Stomach (tissue), 9 donors: ENCODE results near the gene ZNF605. TPM values are rescaled to one million over a fixed set of nuclear protein-coding genes. Genes with fewer than 3 reads are reported as not detected.
A peak's percentile ranks its signal among the peaks of the same experiment; 100 is the strongest.

Experiments
- DNase-seq, 2 donors: peaks; one replicate each; pipeline versions ENCODE4 v3.0.0 to v3.0.0-alpha.2; 2013 to 2019
- H3K27ac ChIP-seq, 5 donors: fragments of 200-600 bp in 4 of 5; sonication (generic) in 4 of 5; one replicate each; pipeline ENCODE4 v1.5.1; 2013 to 2019; ENCODE audit warnings: mild to moderate bottlenecking in 1 of 5, moderate library complexity in 1 of 5
- H3K27me3 ChIP-seq, 3 donors: fragments of 200-600 bp; sonication (generic); one replicate each; pipeline ENCODE4 v1.5.1; 2017 to 2019; ENCODE audit warnings: mixed run types in 1 of 3
- H3K36me3 ChIP-seq, 4 donors: fragments of 200-600 bp; sonication (generic); 1 replicate in 3 of 4; 2 replicates in 1 of 4; pipeline ENCODE4 v1.5.1; 2016 to 2019
- H3K4me1 ChIP-seq, 4 donors: fragments of 200-600 bp; sonication (generic); one replicate each; pipeline ENCODE4 v1.5.1; 2016 to 2019
- H3K4me3 ChIP-seq, 4 donors: fragments of 200-600 bp; sonication (generic) in 3 of 4; one replicate each; pipeline ENCODE4 v1.5.1; 2016 to 2019; ENCODE audit warnings: mild to moderate bottlenecking in 1 of 4
- H3K9me3 ChIP-seq, 4 donors: fragments of 200-600 bp; sonication (generic); one replicate each; pipeline ENCODE4 v1.5.1; 2016 to 2019
- CTCF ChIP-seq, 7 experiments: fragments of 450-650 bp in 4 of 7; fragments of 200-600 bp in 3 of 7; sonication (generic) in 3 of 7; IDR thresholded peaks; one replicate each; pipeline ENCODE4 v1.5.1; 2016 to 2019; ENCODE audit warnings: antibody characterized with exemption in 7 of 7, control low read depth in 2 of 7, mild to moderate bottlenecking in 1 of 7
- EP300 ChIP-seq: sonication (generic); formaldehyde crosslinking; IDR thresholded peaks from one replicate; pipeline ENCODE4 v1.6.1; 2017; ENCODE audit warnings: antibody characterized with exemption
- POLR2A ChIP-seq, 4 donors: fragments of 450-650 bp; IDR thresholded peaks; one replicate each; pipeline ENCODE4 v1.6.1; 2016; ENCODE audit warnings: antibody characterized with exemption in 4 of 4, control low read depth in 2 of 4, mild to moderate bottlenecking in 1 of 4, moderate library complexity in 1 of 4
- POLR2AphosphoS5 ChIP-seq, 3 donors: sonication (generic); formaldehyde crosslinking; IDR thresholded peaks; one replicate each; pipeline ENCODE4 v1.6.1; 2016; ENCODE audit warnings: antibody characterized with exemption in 3 of 3
- WGBS, 5 donors: extraction: QIAGEN DNeasy Blood & Tissue Kit in 3 of 5; methylation state at CpG; one replicate each; pipeline versions ENCODE4 v1.1.5 to v1.1.7; 2013 to 2018; 5-methylcytosine and 5-hydroxymethylcytosine counted together
- intact Hi-C: fragments of 100-400 bp; cut with DNase I; formaldehyde crosslinking; loops from one replicate; pipeline ENCODE4 v1.15.1; 2023; ENCODE audit warnings: low total_unique reads
- polyA plus RNA-seq, 3 donors: library from polyadenylated mRNA; stranded (reverse); fragments of 200-250 nt; gene quantifications; one replicate each; pipeline ENCODE4 v1.2.3, GENCODE V29; 2013
- total RNA-seq, 5 donors: library from RNA; depleted of rRNA; stranded (reverse); fragments of >200 nt; gene quantifications; one replicate each; pipeline versions ENCODE4 v1.1.0 to v1.2.3, GENCODE V29; 2014 to 2016
- donor health status: healthy with polysubstance abuse.
- donor health status: Bipolar disorder and iron deficiency.
- donor health status: healthy.

Gene ZNF605
- total and polyA plus RNA-seq, 8 donors: 0.58 to 16.9 (median 3.5) TPM

GRCh38 chr12:132888852-132889251 is 67.3 kb downstream of the ZNF605 start:
- Histone ChIP-seq H3K9me3 (no peaks in the 10 kb centered on the region), H3K4me3 (no peak overlapping the region), H3K36me3 (peaks cover 0 to 14% (median 14%) of the 10 kb centered on the region in 4 donors), H3K27ac (peak overlapping the region in 2 of 5 donors; percentile 93 to 98), H3K4me1 (peaks cover 0 to 22% (median 13%) of the 10 kb centered on the region in 4 donors), H3K27me3 (no peaks in the 10 kb centered on the region)
- TF ChIP-seq POLR2A (IDR thresholded peaks at IDR 0.05) (no peak), EP300 (no peak), POLR2AphosphoS5 (IDR thresholded peaks at IDR 0.05) (no peak), CTCF (IDR thresholded peaks at IDR 0.05) (no peak)
- intact Hi-C loops: loop anchor here (10.0 kb wide), 1 partner anchor 64 kb away; the partner anchor contains the start of gene GOLGA3
- 67 to 77% (median 70%) methylated on average over 5 to 6 of the region's 6 CpGs for WGBS, 5 donors
- DNase-seq: no peak

- TF ChIP-seq POLR2A (IDR thresholded peaks at IDR 0.05) (no peak), POLR2AphosphoS5 (IDR thresholded peaks at IDR 0.05) (peak; percentile 73 to 92 (median 86))
- no peaks in the 10 kb centered on the region for H3K9me3 ChIP-seq
- peak; percentile 97 to 99 for DNase-seq
- intact Hi-C loops: loop anchor here (10.0 kb wide), 1 partner anchor 63 kb away; the partner anchor contains the start of gene GOLGA3
- H3K27ac ChIP-seq: peak within 1 kb of the TSS; percentile 93 to 98 (median 97)
- peak within 1 kb of the TSS; percentile 85 to 98 (median 94) for H3K4me3 ChIP-seq
- peaks cover 0 to 22% (median 21%) of the 10 kb centered on the region in 4 donors for H3K36me3 ChIP-seq
- peaks cover 0 to 25% (median 14%) of the 10 kb centered on the region in 4 donors for H3K4me1 ChIP-seq
- H3K27me3 ChIP-seq: no peaks in the 10 kb centered on the region
- WGBS, 5 donors: 1 to 3% (median 1%) methylated on average over 57 to 84 of the region's 84 CpGs
These were observed 68.4 kb downstream of the ZNF605 start, which contains the start of gene CHFR for GRCh38 chr12:132887513-132888351. Gene CHFR, minus strand, starts transcription at chr12:132887605. Its CDS starts 277 bp downstream, at chr12:132887328.

- no peaks in the 10 kb centered on the region for H3K27me3 ChIP-seq
- intact Hi-C loops: loop anchor here (10.0 kb wide), 1 partner anchor 62 kb away; the partner anchor contains the start of gene GOLGA3
These were observed 69.3 kb downstream of the ZNF605 start for GRCh38 chr12:132886529-132887477.

More at GRCh38 chr12:132886529-132887477, 69.3 kb downstream of the ZNF605 start:
- peak in 1 of 2 donors; percentile 27 for DNase-seq
- H3K36me3 ChIP-seq: peaks cover 0 to 31% (median 30%) of the 10 kb centered on the region in 4 donors
- WGBS, 5 donors: 9 to 21% (median 12%) methylated on average over 27 to 64 of the region's 64 CpGs
- peak overlapping the region; percentile 93 to 98 (median 97) for H3K27ac ChIP-seq
- no peaks in the 10 kb centered on the region for H3K9me3 ChIP-seq
- TF ChIP-seq CTCF (IDR thresholded peaks at IDR 0.05) (no peak), EP300 (no peak), POLR2AphosphoS5 (IDR thresholded peaks at IDR 0.05) (no peak), POLR2A (IDR thresholded peaks at IDR 0.05) (no peak)
- peak overlapping the region; percentile 85 to 98 (median 94) for H3K4me3 ChIP-seq
- H3K4me1 ChIP-seq: peaks cover 5 to 34% (median 19%) of the 10 kb centered on the region in 4 donors
